GM21619 (cell line): Measurements from ENCODE around the gene KCND1.

ENCODE experiments used
- ATAC-seq: cut with Tn5 transposase; IDR thresholded peaks from one replicate; pipeline ENCODE4 v1.9.1; 2021; ENCODE audit not compliant: unreplicated experiment

KCND1 gene

DNA sequence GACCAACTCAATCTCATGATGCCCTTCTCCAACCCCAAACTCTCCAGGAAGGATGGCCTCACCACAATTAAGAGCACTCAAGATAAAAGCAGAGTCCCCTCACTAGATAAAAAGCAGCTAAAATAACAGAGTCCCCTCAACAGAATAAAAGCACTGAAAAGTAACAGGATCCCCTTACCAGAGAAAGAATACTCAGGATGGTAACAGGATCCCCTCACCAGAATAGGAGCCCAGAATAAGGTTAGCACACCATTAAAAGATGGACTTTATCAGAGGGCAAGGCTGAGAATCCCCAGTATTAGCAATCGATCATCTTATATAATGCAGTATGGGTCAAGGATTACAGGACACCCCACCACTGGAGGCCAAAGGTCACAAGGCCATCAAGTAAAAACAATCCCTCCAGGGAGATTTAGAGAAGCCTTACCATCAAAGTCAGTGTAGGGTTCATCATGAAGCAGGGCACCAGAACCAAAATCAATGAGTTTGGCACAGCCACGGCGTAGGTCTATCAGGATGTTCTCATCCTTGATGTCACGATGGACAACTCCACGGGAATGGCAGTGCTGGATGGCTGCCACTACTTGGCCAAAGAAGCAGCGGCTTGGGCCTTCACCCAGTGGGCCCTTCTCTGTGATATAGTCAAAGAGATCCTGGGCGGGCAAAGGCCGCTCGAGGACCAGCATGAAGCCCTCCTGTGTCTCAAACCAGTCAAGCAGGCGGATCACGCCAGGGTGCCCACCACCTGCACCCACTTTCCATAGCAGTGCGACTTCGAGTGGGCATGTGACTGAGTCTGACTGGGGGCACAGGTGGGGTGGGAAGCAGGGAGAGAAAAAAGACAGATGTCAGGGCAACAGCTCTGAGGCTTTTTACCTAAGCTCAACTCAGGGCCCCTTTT is 56.8 kb downstream of the KCND1 start:
- no peak for ATAC-seq

GRCh38 chrX:48913605-48914366 is 57.9 kb downstream of the KCND1 start:
- no peak for ATAC-seq

GRCh38 chrX:48911412-48912182 is 60.0 kb downstream of the KCND1 start, which contains the start of gene SLC35A2:
Gene SLC35A2, minus strand, starts transcription at chrX:48911646. Its CDS starts 10 bp downstream, at chrX:48911636.
- peak; percentile 59 for ATAC-seq
